Stimulated activated CD4-positive, alpha-beta T cell treated with anti-CD3 and anti-CD28 coated beads, Interleukin-1b, Interleukin-23, amount 100 ng/mL, for 24 hours (primary cell): ENCODE results near the gene ITPR3.

Experiments
- DNase-seq, 4 experiments: peaks; one replicate each; pipeline ENCODE4 v3.0.0-alpha.2; 2020; ENCODE audit warnings: low read depth in 4 of 4, low spot score in 1 of 4

The ITPR3 gene

DNA sequence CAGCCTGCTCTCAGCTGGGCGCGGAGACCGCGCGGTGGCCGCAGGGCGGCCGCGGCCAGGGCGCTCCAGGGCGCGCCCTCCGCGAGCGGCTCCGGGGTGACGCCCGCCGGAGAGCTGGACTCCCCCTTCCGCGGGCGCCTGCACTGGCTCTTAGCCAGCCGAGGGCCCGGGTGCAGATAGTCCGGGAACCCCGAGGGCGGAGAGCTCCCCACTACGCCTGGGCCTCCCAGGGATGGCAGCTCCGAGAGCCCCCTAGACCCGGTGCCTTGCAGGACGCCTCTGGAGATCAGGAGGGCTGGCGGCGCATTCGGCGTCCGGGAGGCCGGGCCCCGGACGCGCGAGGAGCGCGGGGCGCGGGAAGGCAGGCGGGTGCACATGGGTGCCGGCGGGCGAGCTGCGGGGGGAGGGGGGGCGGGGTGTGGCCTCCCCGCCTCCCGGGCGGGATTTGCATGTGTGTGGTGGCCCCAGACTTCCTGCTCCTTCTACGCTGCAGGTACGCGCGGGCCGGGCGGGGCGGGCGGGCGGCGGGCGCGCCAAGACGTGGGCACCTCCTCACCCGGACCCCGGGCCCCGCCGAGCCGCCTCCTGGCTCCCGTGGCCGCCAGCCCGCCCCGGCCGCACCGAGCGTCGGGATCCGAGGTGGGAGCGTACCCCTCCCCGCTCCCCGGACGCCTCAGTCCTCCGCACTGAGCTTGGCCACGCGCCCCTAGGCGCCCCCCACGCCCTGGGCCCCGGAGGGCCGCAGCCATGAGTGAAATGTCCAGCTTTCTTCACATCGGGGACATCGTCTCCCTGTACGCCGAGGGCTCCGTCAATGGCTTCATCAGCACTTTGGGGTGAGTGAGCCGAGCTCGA lies at the start of gene ITPR3:
TSS of gene ITPR3 (plus strand) at position 467 of the 855 bp plus-strand sequence. CDS start at position 748, 281 bp downstream.
- peak; percentile 32 to 67 (median 58) for DNase-seq

DNA sequence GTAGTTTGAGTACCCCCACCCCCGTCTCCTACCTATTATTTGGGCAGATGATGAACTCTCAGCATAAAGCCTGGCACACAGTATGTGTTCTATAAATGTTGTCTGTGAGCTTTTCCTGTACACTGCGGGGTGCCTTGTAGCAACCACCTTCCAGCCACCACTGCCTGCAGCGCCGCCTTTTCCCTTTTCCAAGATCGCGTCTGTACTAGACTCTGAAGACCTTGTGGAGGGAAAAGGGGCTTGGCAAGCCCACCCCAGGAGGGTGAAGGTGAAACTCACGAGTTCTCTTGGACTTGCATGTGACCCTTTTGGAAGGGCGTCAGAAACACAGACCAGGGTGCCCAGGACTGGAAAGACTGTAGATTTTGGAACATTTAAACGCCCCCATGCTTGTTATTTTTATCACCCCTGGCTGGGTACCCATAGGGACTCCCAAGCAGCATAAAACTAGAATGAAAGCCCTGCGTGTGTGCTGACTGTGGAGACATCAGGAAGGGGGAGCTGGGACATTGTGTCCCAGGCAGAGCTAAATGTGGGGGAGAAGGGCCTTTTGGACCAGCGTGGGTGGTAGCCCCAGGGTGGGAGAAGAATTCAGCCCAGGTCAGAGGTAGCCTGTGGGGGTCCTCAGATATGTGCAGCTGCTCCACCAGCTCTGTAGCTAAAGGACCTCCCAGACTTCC lies 49.3 kb upstream of the ITPR3 start:
- DNase-seq, result no peak

DNA sequence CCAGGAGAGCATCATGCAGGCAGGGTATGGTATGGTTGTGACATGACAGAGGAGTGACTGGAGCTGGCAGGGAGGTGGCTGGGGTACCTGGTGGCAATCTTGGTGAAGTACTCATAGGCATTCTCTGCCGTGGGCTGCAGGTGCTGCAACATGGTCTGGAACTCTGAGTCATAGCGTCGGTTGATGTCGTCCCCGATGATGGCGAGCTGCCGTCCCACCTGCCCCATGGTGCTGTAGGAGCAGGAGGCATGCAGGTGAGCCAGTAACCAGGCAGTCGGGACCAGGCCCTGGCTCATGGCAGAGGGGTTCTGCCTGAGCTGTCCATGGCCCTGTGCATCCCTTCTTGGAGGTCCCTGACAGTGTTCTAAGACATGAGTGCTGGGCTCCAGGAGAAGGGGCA lies 45.9 kb upstream of the ITPR3 start:
- no peak for DNase-seq

DNA sequence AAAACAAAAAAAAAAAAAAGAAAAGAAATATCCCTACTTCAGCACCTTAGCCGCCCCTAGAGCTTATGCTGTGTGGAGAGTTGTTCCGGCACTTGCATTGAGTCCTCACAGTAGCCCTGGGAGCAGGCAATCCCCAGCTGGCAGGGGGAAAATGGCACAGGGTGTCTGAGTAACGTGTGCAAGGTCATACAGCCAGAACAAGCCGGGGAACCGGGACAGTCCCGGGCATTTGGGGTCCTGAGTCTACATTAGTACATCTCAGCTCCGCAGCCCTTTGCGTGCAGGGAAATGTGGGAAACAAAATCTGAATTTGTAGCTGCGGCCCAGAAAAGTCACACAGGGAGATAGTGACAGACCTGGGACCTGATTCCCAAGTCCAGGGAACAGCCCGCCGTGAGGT lies 44.5 kb upstream of the ITPR3 start:
- DNase-seq, result no peak

DNA sequence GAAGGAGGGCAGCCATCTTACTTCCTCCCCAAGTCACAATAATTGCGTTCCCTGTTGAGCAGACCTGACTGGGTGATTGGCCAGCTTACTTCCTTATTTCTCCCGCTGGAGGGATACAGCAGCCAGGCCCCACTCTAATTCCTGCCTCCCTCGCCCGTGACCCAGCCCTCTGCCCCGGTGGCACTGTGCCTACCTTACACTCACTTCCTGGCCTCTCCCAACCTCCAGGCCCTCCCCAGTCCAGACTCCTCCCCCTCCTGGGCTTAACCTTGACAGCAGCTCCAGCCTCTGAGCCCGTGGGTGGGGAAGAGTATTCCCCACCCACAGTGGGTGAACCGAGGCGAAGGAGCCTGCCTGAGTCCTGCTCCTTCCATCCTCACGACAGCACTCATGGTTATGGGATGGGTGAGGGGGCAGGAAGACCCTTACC lies 44.0 kb upstream of the ITPR3 start:
- no peak for DNase-seq

DNA sequence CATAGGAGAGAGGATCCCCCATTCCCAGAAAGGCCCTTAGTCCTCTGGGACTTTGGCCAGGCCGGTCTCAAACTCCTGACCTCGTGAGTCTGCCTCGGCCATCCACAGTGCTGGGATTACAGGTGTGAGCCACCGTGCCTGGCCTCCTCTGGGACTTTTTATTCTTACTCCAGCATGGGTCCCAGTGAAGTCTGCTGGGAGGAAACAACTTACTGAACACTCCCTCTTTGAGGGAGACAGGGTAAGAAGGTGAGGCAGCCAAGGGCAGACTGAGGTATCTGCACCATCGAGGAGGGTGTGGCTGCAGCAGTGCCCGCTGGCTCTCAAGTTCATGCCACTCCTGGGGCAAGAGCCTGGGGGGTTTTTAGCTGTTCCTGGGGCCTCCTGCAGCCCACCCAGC lies 43.4 kb upstream of the ITPR3 start:
- no peak for DNase-seq

DNA sequence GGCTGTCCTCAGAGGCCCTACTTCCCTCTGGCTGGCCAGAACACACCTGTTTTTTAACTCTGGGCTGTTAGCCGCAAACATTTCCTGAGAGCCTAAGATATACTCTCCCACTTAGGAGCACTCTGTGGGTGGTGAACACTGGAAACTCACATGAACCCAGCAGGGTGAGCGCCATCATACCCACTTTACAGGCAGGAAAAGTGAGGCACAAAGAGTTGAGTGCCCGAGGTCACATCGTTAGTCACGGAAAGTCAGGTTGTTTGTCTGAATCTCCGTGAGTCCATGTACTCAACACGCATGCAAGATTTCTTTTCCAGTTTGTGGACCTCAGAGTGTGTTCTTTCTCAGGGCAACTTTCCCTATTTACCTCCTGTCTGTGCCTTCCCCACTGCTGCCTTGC lies 43.0 kb upstream of the ITPR3 start:
- DNase-seq, result no peak

DNA sequence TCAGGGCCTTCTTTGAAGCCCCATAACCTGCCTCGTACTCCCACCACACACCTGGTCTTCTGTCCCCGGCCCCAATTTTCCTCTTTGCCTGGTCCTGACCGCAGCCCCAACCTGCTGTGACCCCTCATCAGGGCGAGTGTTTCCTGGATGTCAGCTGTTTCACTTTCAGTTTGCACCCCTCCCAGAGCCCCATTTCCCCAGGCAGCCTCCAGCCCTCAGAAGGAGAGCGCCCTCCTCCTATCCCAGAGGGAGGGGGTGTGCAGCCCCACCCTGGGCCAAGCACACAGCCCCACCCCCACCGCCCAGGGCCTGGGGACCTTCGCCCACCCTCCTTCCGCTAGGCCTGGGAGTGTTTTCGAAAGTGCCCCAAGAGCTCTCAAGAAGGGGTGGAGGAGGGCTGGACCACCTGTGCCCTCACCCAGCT lies 42.5 kb upstream of the ITPR3 start:
- no peak for DNase-seq

DNA sequence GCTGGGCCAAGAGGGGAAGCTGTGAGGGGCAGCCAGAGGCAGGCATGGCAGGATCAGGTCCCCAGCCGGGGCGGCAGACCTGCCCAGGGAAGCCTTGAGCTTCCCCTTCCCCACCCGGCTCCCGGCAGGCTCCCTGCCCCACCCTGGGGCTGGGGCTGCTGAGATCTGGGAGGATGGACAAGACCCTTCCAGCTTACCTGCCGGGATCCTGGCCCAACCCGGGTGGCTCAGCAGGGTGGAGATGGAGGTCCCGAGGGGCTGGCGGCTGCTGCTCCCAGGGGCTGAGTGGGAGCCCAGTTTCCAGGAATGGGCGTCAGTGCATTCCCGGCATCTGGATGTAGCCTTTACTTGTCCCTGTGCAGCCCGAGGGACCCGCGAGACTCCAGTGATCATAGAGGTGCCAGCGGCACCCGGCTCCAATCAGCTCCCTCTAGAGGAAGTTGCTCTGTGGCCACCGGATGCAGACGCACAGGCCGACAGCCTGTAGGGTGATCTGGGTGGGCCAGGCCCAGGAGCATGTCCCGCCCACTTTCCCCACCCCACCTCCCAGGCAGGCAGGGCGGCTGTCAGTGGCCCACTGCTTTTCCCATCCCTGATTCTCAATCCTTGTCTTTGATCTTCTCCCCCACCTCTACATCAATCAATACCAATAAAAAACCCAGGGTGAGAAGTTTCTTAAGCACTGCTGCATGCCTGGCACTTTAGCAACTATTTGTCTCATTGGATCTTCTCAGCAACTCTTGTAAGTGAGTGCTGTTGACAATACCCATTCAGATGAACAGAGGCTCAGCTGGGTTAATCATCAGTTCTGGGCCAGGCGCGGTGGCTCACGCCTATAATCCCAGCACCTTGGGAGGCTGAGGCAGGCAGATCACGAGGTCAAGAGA lies 41.1 kb upstream of the ITPR3 start, which contains the start of gene BAK1:
TSS of gene BAK1 (minus strand) at position 449 of the 887 bp plus-strand sequence. CDS start 2,672 bp downstream, outside the sequence.
- peak; percentile 62 to 79 (median 75) for DNase-seq

DNA sequence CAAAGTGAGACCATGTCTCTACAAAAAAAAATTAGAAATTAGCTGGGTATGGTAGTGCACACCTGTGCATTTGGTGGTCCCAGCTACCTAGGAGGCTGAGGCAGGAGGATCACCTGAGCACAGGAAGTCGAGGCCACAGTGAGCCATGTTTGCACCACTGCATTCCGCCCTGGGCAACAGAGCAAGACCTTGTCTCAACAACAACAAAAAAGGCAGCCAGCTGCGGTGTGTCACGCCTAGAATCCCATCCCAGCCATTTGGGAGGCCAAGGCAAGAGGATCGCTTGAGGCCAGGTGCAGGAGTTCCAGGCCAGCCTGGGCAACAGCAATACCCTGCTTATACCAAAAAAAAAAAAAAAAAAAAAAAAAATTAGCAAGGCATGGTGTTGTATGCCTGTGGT lies 39.9 kb upstream of the ITPR3 start:
- no peak for DNase-seq

DNA sequence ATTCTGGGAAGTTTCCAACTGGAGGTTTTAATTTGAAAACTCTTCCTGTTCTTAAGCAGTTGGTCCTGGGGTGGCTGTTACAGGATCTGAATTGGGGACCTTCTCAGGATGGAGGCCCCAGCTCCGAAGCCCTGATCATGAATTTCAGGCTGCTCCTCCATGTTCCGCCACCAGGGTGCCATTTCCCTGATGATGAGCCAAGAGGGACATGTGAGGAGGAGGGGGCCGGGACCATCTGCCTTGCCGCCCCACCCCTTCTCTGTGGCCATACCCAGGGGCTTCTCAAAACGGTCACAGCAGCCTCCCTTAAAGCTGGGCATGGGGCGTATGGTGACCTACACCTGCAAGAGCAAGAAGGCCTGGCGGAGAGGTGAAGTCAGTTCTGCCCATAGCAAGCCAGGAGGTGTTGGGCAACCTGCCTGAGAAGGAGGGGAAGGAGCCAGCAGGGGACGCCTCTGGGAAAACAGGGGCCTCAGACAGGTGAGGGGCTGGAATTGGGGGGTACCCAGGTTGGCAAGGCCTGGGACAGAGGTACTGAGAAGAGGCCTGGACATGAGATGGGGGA lies 37.4 kb upstream of the ITPR3 start:
- no peak for DNase-seq

DNA sequence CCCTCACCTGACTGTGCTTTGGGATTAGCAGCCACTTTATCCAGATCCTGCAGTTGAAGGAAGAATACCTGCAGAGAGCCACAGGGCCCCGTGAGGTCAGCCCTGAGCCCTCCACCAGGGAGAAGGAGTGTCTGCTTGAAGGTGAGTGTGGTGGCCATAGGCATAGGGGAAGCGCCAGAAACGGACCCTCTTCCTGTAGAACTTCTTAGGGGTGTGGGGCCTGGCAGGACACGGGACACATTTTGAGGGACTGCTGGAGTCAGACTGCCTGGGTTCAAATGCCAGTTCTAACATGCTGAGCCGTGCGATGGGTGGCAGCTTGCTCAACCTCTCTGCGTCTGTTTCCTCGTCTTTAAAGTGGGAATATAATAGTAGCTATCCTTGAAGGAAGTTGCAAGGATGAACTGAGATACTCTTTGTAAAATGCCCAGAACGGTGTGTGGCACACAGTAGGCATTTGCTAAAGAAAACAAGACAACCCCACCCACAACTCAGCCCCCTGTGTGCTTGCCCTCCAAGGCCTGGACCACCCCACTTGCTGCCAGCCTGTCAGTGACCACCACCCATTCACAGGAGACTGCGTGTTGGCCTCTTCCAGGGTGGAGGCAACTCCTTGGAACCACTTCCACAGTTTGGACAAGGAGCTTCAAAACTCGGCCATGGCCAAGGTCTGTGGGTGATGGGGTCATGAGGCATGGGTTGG lies 36.3 kb upstream of the ITPR3 start:
- DNase-seq, result no peak

DNA sequence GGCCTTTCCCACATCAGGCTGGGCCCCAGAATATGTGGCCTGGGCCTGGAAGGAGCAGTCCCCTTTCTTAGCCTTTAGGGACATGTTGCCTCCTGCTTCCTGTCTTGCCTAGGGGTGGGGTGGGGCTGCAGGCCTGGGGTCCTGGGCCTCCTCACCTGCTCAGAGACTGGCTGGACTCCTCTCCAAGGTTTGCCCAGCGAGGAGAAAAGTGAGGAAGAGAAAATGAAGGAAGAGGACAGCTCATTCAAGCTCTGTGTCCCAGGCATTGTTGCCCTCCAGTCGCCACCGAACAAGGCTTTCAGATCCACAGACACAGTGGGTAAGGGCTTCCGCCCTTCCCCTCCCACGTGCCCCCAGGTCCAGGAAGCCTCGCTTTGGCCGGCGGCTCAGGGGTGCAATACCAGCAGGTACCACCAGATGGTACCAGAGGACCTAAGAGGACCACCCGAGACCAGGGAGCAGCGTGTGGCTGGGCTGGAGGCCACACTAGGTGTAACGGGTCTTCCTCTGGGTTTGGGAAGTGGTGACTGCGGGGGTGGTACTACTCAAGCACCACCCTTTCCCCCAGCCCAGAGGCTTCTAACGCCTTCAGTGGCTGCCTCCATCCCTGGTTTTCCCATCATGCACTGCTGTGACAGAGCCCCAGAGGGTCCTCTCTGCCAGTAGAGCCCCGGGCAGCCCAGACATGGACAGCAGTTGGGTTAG lies 35.6 kb upstream of the ITPR3 start:
- DNase-seq, result peak; percentile 42 to 92 (median 82)

DNA sequence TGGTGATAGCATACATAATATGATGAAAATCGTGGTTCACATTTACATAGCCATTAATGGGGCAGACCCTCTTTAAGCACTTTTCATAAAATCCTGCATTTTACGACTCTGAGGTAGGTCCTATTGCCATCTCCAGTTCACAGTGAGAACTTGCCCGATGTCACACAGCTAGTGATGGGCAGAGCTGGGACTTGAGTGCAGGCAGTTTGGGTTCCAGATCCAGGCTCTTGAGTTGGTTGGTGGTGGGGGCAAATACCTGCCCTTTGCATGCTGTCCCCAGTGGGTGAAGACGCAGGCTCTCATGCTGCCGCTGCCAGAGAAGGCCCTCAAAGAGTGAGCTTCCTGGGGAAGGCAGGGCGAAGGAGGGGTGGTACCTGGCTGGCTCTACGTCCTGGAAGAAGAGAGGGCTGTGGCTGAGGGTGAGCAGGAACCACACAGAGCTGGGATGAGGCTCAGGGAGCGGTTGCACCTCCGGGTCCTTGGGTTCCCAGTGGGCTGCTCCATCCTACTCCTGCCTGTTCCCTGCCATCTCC lies 34.9 kb upstream of the ITPR3 start:
- no peak for DNase-seq

DNA sequence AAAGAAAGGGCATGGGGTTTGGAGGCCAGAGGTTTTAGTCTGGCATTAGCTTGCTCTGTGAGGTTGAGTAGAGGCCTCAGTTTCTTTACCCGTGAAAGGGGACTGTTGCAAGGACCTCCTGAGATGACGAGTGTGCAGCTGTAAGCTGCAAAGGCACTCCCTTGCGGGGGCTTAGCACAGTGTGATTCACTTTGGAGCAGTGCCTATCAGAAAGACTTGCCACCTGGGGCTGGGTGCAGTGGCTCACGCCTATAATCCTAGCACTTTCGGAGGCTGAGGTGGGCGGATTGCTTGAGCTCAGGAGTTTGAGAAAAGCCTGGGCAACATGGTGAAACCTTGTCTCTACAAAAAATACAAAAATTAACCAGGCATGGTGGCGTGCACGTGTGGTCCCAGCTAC lies 33.6 kb upstream of the ITPR3 start:
- DNase-seq, result no peak

DNA sequence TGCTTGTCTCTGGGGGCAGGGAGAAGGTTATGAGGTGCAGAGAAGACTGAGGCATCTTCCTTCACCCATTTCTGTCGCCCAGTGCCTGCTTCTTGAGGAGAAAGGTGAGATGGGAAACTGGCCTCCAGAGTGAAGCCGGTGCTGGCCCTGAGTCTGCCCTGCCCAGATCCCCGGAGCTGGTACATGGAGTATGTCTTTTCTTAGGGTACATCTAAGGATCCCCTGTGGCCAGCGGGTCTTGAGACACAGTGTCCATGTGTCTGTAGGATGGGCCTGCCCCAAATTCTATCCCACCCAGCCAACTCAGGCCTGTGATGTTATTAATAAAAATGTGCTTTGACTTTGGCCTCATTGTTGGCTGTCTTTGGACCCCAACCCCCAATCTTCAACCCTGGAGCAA lies 32.2 kb upstream of the ITPR3 start:
- DNase-seq, result no peak

DNA sequence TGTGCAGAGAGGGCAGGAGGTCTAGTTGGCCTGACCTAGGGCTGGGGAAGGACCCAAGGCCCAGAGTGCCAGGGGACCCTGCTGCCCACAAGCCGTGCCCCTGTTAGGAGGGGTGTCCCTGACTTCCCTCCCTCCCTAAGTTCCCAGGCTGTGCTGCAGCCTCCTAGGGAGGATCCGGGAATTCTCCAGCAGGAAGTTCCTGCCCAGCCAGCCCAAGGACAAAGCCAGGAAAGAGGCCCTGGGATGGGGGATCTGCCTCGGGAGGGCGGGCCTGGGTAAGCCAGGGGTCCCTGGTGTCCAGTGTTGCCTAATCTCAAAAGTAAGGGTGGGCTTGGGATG lies 31.8 kb upstream of the ITPR3 start:
- no peak for DNase-seq

DNA sequence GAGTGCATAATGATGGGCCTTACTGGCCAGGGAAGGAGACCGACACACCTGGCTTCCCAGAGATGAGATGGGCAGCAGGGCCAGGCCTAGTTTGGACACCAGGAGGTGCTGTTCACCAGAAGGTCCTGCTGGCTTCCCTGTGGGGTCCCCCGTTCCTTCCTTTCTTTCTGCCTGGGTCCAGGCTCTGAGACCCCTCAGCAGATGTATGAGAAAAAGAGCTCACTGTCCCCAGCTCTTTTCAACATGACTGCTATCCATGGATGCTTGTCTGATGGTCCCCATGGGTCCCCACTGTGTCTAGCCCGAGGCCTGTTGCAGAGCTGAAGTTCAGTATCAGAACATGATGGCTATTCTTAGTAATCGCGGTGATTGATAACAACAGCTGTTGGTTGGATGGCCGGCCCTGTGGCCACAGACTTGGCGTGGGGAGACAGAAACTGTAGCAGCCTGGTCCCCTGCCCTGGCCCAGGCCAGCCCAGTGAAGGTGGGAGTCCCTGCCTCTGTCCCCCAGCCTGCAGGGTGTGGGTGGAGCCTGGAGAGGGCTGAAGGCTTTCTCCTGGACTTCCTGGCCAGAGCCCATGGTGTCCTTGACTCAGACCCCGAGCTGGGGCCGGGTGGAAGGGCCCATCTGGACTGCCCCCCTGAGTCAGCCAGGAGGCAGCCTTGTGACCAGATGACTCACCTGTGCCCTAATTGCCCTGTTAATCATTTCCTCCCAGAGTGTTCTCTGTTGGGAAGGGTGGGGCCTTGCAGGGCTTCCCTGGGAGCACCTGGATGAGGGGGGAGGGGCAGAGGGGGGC lies 31.2 kb upstream of the ITPR3 start:
- DNase-seq, result no peak
